IPS DF 6.9 (cell line): Measurements from ENCODE around the gene ZCCHC24.

Experiments used
- DNase-seq: peaks from one replicate; pipeline ENCODE4 v3.0.0-alpha.2; 2013; ENCODE audit warnings: low read depth, low spot score
- H3K27ac ChIP-seq: one replicate; pipeline ENCODE4 v1.5.1; 2013; ENCODE audit warnings: low read length, control low read depth
- H3K27me3 ChIP-seq: 2 replicates; pipeline ENCODE4 v1.6.1; 2013; ENCODE audit warnings: mild to moderate bottlenecking, low read length; ENCODE audit not compliant: control insufficient read depth, insufficient read depth
- H3K36me3 ChIP-seq: 2 replicates; pipeline ENCODE4 v1.6.1; 2013; ENCODE audit warnings: low read length; ENCODE audit not compliant: control insufficient read depth, insufficient read depth
- H3K4me1 ChIP-seq: 2 replicates; pipeline ENCODE4 v1.6.1; 2013; ENCODE audit warnings: low read length; ENCODE audit not compliant: control insufficient read depth, insufficient read depth
- H3K4me3 ChIP-seq: 2 replicates; pipeline ENCODE4 v1.5.1; 2013; ENCODE audit warnings: mild to moderate bottlenecking, low read length
- H3K9me3 ChIP-seq: 2 replicates; pipeline ENCODE4 v1.6.1; 2013; ENCODE audit warnings: low read length, inconsistent platforms; ENCODE audit not compliant: control insufficient read depth, insufficient read depth
- WGBS: extraction: QIAGEN DNeasy Blood & Tissue Kit; methylation state at CpG from one replicate; pipeline ENCODE4 v1.1.7; 2013; ENCODE audit warnings: mixed read lengths, missing lambda C conversion rate; ENCODE audit not compliant: insufficient read length, insufficient coverage; 5-methylcytosine and 5-hydroxymethylcytosine counted together

The ZCCHC24 gene

DNA sequence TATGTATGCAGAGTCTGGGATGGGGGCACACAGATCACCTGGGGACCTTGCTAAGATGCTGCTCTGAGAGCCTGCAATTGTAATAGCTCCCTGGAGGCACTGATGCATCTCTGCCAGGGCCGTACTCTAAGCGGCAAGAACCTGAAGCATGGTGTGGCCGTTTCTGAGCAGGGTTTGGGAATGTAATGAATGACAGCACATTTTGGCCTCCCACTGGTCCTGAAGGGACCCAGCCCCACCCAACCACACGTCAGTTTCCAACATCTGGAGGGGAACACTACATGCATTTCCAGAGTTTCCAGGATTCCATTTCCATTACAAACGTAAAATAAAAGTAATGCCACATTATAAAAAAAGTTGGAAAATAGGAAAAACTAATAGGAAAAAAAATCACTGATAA is 14.0 kb downstream of the ZCCHC24 start:
- Histone ChIP-seq H3K4me3 (no peak overlapping the region), H3K27me3 (no peaks in the 10 kb centered on the region), H3K9me3 (no peaks in the 10 kb centered on the region), H3K4me1 (peaks cover 5% of the 10 kb centered on the region), H3K36me3 (no peaks in the 10 kb centered on the region), H3K27ac (no peak overlapping the region)
- WGBS = no CpG with 5 or more reads among the region's 5 CpGs
- DNase-seq = no peak

GRCh38 chr10:79430936-79431335 is 14.5 kb downstream of the ZCCHC24 start:
- H3K4me3 ChIP-seq = no peak overlapping the region
- no peaks in the 10 kb centered on the region for H3K36me3 ChIP-seq
- no peaks in the 10 kb centered on the region for H3K9me3 ChIP-seq
- no peak overlapping the region for H3K27ac ChIP-seq
- H3K4me1 ChIP-seq = peaks cover 5% of the 10 kb centered on the region
- no peaks in the 10 kb centered on the region for H3K27me3 ChIP-seq
- no peak for DNase-seq
- no CpG with 5 or more reads among the region's 2 CpGs for WGBS

DNA sequence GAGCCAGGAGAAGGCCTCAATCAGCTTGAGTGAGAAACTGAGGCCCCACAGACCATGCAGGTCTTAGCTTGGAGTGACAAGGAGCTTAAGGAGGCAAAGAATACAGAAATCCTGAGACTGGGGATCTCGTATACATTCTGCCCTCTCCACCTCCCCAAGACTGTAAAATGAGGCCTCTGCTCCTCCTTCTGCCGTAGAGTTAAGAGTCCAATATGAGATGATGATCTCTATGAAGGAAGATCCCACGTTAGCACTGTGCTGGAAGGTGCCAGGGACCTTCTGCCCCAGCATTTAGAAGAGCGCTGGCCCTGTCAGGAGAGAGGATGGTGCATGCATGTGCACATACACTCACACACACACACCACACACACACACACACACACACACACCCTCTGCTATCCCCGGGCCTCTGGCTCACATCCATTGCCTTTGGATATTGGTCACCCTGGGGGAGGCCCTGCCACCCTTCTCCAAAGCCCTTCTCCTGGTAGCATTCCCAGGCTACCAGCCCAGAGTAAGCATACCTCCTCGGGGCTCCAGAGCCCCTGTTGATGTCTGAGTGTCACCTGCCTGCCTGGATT is 15.0 kb downstream of the ZCCHC24 start:
- WGBS = no CpG with 5 or more reads among the region's 6 CpGs
- DNase-seq = no peak
- H3K4me3 ChIP-seq = no peak overlapping the region
- H3K9me3 ChIP-seq = no peaks in the 10 kb centered on the region
- H3K27me3 ChIP-seq = no peaks in the 10 kb centered on the region
- no peak overlapping the region for H3K27ac ChIP-seq
- H3K36me3 ChIP-seq = no peaks in the 10 kb centered on the region
- peaks cover 2% of the 10 kb centered on the region for H3K4me1 ChIP-seq

DNA sequence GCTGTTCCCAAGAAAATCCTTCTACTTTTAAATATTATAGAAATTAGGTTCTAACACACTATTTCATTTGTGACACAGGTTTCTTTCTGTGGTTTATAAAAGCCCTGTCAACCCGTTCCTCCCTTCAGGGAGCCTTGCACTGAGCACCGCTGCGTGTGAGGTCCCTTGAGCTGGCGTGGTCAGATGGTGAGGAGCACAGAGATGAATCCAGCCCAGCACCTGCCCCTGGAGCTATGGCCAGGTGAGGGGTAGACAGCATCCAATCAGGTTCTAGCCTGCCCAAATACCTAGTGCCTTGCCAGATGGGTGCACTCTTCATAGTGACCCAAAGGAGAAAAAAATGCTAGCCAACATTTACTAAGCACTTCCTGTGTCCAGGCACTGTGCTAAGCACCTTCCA is 15.7 kb downstream of the ZCCHC24 start:
- no peak overlapping the region for H3K27ac ChIP-seq
- DNase-seq = no peak
- H3K4me3 ChIP-seq = no peak overlapping the region
- no peaks in the 10 kb centered on the region for H3K36me3 ChIP-seq
- no peaks in the 10 kb centered on the region for H3K4me1 ChIP-seq
- H3K27me3 ChIP-seq = no peaks in the 10 kb centered on the region
- WGBS = no CpG with 5 or more reads among the region's 4 CpGs
- H3K9me3 ChIP-seq = no peaks in the 10 kb centered on the region

GRCh38 chr10:79427965-79428364 is 17.5 kb downstream of the ZCCHC24 start:
- H3K4me1 ChIP-seq = no peaks in the 10 kb centered on the region
- DNase-seq = no peak
- no peak overlapping the region for H3K4me3 ChIP-seq
- H3K9me3 ChIP-seq = no peaks in the 10 kb centered on the region
- no peak overlapping the region for H3K27ac ChIP-seq
- H3K27me3 ChIP-seq = no peaks in the 10 kb centered on the region
- no CpG with 5 or more reads among the region's 3 CpGs for WGBS
- H3K36me3 ChIP-seq = no peaks in the 10 kb centered on the region

GRCh38 chr10:79425074-79425532 is 20.3 kb downstream of the ZCCHC24 start:
- H3K27ac ChIP-seq = no peak overlapping the region

DNA sequence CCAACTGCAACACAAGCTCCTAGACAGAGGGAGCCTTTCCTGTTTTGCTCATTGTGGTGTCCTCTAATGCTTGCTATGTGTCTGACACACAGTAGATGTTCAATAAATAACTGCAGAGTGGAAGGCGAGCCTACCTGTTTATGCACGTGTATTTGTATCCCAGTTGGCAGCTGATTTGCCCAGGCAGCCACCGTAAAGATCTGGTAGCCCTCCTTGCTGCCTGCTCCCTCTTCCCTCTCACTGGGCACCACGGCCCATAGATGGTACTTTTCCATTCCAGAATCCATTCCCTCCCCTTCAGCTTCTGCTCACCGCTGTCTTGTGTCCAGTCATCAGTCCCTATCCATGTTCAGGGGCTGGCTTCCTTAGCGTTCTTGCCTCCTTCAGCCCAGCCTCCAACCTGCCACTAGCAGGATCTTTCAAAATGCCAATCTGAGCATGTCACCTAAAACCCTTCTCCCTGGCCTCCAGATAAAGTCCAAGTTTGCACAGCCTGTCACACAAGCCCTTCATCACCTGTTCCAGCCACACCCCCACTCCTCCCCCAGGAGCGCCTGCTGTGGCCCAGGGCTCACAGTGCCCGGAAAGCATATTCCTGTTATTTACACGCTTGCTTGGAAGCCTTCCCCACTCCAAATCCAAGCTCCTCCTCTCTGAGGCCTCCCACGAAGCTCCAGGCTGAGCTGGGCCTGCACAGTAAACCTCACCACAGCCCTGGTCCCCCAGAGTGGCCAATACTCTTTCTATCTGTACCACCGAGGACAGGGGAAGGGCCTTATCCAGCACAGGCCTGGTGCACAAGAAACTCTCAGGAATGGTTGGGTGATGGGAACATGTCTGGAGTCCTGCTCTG is 21.0 kb downstream of the ZCCHC24 start:
- no peaks in the 10 kb centered on the region for H3K36me3 ChIP-seq
- no CpG with 5 or more reads among the region's 11 CpGs for WGBS

More at GRCh38 chr10:79425074-79425532, 20.3 kb downstream of the ZCCHC24 start:
- Histone ChIP-seq H3K4me3 (no peak overlapping the region), H3K36me3 (no peaks in the 10 kb centered on the region), H3K27me3 (no peaks in the 10 kb centered on the region), H3K4me1 (peaks cover 2% of the 10 kb centered on the region; the same call in 1 of the 2 replicates), H3K9me3 (no peaks in the 10 kb centered on the region)
- DNase-seq = no peak
- no CpG with 5 or more reads among the region's 5 CpGs for WGBS

DNA sequence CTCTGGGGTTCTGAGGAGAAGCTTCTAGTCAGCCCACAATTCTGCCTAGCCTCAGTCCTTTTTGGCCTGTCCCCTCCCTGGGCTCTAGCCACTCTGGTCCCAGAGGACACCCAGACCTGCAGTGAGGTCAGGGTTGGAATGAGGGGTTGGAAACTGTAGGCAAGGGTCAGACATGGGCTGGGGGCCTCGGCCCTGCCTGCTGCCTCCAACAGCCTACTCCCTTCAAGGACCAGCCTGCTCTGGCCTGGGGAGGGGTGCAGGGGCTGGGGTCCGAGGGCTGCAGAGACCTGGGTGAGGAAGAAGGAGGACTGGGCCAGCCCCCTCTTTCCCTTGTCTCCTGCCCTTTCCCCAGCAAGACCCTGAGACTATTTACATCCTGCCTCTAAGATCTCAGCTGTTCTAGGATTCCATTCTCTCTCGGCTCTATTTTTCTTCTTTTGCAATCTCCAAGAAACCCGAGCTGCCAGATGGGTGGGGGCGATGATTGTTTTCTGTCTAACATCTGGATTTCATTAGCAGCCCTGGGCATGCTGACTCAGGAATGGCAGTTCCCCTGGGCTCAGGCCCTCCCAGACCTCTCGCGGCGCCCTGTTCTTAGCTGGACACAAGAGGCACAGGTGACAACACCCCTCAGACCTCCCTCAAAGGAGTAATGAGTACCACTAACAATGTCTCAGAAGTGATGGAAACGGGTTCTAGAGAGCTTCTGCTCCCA is 23.1 kb downstream of the ZCCHC24 start:
- Histone ChIP-seq H3K27me3 (no peaks in the 10 kb centered on the region), H3K27ac (no peak overlapping the region)
- no CpG with 5 or more reads among the region's 9 CpGs for WGBS

More for the DNA sequence above, 21.0 kb downstream of the ZCCHC24 start:
- Histone ChIP-seq H3K9me3 (no peaks in the 10 kb centered on the region), H3K4me3 (no peak overlapping the region), H3K4me1 (peaks cover 3% of the 10 kb centered on the region), H3K27me3 (no peaks in the 10 kb centered on the region), H3K27ac (no peak overlapping the region)
- no peak for DNase-seq

DNA sequence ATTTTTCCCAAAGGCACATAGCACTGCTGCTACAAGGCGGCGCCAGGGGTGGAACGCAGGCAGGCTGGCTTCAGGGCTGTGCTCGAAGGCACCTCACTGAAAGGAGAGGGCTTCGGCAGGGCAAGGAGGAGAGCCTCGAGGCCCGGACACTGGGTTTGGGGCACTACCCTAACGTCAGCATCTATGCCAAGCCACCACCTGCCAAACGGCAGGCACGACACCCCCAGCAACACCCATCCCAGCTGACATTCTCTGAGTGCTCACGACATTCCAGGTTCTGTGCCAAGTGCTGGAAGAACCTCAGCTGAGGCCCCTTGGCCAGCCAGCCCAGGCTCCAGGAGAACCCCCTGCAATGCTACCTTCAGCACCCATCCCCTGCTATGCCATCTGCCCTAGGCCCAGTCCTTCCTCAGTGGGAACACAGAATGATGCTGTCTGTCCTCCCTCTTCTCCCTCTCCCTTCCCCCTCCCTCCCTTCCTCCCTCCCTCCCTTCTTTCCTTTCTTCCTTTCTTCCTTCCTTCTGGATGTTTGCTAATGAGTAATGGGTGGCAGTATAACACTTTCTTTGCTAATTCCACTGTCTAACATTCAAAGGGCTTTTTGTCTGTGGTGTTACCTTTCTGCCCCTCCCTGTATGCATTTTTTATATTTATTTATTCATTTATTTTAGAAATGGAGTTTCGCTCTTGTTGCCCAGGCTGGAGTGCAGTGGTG is 24.3 kb downstream of the ZCCHC24 start:
- WGBS = no CpG with 5 or more reads among the region's 12 CpGs
- DNase-seq = no peak
- no peaks in the 10 kb centered on the region for H3K9me3 ChIP-seq
- H3K27me3 ChIP-seq = no peaks in the 10 kb centered on the region
- H3K4me1 ChIP-seq = peaks cover 3% of the 10 kb centered on the region
- H3K36me3 ChIP-seq = no peaks in the 10 kb centered on the region
- no peak overlapping the region for H3K27ac ChIP-seq
- H3K4me3 ChIP-seq = no peak overlapping the region

More for the DNA sequence above, 23.1 kb downstream of the ZCCHC24 start:
- Histone ChIP-seq H3K36me3 (no peaks in the 10 kb centered on the region), H3K9me3 (no peaks in the 10 kb centered on the region), H3K4me3 (no peak overlapping the region), H3K4me1 (peaks cover 3% of the 10 kb centered on the region)
- no peak for DNase-seq
